ENCODE measurements around the gene CCNG2. TPM values are rescaled to one million over a fixed set of nuclear protein-coding genes. Genes with fewer than 3 reads are reported as not detected.
"Not testable (repeated sequence)": the region's sequence is repeated elsewhere in the genome, so short reads cannot be mapped to it uniquely, and the experiment has no call there.

The CCNG2 gene, protein sequence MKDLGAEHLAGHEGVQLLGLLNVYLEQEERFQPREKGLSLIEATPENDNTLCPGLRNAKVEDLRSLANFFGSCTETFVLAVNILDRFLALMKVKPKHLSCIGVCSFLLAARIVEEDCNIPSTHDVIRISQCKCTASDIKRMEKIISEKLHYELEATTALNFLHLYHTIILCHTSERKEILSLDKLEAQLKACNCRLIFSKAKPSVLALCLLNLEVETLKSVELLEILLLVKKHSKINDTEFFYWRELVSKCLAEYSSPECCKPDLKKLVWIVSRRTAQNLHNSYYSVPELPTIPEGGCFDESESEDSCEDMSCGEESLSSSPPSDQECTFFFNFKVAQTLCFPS
- total RNA-seq, result 43.1 and 153 TPM in 2 replicates

DNA sequence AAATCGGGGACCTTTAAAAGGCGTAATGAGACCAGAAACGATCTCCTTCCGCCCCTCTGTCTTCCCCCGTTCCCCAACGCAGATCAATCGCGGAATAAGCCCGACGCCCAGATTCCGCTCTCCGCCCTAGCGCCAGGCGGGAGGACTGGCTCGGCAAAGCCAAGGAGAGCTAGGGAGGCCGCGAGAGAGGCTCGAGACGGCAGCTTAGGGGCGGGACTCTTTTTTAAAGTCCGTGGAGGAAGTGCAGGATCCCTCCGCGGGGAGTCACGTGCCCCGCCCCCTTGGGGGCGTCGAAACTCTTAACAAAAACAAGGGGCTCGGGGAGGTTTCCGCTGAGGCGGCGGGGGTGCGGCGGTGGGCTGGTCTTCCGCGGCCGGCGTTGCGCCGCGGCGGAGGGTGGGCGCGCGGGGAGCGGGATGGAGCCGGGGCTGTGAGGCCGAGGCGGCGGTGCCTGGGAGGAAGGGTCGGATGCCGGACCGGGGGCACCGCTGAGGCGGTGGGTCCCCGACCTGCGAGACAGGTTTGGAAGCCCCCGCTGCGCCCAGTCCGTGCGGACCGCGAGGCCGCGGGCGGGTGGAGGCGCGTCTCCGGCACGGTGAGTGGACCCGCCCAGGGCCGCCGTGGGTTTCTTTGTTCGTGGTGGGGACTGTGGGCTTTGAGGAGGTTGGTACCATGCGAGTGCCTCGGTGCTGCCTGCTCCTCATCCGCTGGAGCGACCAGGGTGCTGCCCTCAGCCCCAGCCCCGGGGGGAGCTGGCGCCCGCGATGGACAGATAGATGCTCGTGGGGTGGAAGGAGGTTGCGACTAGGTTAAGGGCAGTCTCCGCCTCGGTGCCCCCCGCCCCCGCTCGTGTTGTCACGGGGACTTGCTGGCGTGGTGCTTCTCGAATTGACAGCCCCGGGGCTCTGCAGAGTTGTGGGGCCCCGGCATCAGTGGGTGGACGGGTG lies at the start of gene CCNG2:
Gene CCNG2, plus strand, starts transcription at position 296 of the 947 bp plus-strand sequence. CDS start 1,326 bp downstream, outside the sequence.
- peak; percentile 73 for DNase-seq (ENCODE audit: low read depth)

DNA sequence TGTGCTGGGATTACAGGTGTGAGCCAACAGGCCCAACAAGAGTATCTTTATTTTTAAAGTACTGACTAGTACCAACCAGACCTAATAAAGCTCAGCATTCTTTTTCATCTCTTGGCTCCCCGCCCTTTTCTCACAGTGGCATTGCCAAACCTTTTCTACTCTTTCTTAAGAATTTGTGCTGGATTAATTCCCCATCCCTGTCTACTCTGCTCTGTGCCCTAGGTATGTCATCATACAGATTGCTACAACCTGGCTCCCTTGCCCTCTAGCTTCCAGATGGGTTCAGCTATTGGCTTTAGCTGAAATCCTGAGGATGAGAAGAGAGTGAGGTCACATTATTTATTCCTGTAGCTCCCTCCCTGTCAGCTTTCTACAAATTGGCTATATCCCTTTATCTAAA lies 46.3 kb upstream of the CCNG2 start:
- peak; percentile 6 for DNase-seq (ENCODE audit: low read depth)

DNA sequence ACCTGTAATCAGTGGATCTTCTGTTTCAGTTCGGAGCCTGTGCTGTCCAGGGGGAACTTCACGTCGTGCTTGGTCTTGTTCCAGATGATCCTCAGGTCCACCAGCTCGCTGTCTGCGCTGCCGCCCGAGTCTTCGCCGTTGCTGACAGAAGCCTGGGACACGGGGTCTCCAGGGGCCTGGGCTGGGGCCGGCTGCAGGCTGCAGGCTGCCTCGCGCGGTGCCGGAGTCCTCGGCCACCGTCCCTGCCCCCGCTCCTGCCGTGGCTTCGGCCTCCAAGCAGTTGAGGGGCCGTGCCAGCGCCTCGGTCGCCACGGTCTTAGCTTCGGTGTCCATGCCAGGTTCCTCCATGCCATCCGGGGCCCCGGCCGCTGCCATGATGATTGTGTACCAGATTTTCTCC lies 43.9 kb upstream of the CCNG2 start:
- DNase-seq (ENCODE audit: low read depth), result no peak

DNA sequence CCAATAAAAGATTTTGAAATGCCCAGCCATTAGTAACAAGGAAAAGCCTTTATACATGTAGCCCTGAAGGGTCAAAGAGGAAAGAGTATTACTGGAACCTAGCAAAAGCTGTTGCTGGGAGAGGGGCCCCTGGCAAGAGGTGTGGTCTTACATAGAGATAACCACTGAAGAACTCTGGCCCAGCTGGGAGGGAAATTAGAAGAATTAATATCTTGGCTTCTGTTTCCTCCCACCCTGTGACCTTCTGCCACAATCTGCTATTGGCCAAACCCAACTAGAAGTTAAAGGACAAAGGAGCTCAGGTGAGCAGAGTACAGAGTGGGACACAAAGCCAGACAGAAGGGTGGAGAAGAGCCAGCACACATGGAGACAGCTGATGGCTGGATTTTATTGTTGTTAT lies 39.3 kb upstream of the CCNG2 start:
- no peak for DNase-seq (ENCODE audit: low read depth)

DNA sequence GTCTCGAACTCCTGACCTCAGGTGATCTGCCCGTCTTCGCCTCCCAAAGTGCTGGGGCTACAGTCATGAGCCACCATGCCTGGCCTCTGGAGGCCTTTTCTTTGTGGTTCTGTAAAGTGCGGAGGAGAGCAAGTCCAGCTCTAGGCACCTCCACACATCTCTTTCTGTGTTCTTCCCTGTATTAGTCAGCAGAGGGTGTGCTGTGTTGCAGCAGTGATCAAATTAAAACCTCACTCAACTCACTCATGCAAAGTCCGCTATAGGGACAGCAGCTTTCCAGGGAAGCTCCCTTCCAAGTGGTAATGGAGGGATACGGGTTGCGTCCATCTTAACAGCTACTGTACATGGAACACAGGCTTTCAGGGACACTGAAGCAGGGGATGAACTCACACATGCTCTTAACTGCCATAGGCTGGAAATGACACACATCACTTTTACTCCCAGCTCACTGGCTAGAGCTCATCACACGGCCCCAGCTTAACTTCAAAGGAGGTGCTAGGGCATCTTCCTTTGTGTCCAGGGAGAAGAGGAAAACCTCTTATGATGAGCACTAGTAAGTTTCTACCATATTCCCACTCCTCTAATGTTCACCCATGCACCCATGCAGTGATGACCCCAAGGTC lies 36.0 kb upstream of the CCNG2 start:
- peak; percentile 39 for DNase-seq (ENCODE audit: low read depth)

DNA sequence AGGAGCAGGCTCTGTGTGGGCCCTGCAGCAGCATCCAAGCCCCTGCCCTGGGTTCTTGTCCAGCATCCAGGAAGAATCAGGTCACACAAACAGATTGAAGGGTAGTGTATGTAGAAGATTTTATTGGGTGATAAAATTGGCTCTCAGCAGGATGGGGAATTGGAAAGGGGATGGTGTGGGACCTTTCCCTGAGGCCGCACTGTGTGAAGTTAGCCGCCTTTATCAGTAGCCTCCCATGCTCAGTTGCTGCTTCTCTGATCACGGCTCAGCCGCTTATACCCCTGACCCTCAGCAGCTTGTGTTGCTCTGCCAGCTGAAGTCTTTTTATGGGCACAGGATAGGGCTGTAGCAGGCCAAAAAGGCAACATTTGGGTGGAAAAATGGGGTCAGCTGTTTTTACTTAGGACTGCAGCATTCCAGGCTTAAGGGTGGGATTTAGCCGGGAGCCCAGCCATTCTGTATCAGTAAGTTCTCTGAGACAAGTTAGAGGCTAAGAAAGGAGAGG lies 35.2 kb upstream of the CCNG2 start:
- no peak for DNase-seq (ENCODE audit: low read depth)

DNA sequence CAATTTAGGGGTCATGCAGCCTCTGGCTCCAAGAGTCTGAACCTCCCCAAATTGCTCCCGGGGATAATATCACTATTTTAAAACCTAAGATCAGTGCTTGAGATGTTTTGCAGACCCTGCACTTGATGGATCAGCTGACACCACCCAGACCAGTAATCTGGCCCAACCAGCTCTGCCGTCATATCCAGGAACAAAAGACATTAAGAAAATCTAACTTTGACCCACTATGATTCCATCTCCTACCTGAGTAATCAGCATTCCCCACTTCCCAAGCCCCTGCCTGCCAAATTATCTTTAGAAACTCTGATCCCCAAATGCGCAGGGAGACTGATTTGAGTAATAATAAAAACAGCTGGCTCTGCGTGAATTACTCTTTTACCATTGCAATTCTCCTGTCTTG lies 34.4 kb upstream of the CCNG2 start:
- DNase-seq (ENCODE audit: low read depth), result no peak

DNA sequence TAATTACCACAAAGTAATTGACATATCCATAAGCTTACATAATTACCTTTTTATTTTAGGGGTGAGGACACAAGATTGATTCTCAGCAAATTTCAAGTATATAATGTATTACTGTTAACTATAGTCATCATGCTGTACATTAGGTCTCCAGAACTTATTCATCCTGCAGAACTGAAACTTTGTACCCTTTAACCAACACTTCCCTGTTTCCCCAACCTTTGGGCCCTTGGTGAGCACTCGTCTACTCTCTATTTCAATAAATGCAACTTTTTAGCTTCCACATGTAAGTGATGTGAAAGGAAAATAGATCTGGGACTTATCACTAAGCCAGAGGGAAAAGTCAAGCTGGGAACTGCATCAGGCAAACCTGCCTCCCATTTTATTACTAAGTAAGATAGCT lies 33.6 kb upstream of the CCNG2 start:
- no peak for DNase-seq (ENCODE audit: low read depth)

DNA sequence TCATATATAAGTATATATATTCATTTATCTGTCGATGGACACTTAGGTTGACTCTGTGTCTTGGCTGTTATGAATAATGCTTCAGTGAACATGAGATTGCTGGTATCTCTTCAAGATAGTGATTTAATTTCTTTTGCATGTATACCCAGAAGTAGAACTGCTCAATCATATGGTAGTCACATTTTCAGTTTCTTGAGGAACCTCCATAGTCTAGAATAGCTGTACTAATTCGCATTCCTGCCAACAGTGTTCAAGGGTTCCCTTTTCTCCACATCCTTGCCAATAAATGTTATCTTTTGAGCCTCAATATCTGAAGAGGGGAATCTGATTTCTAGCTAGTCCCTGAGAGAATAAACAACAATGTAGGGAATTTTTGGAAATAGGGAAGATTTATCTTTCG lies 32.4 kb upstream of the CCNG2 start:
- DNase-seq (ENCODE audit: low read depth), result no peak

DNA sequence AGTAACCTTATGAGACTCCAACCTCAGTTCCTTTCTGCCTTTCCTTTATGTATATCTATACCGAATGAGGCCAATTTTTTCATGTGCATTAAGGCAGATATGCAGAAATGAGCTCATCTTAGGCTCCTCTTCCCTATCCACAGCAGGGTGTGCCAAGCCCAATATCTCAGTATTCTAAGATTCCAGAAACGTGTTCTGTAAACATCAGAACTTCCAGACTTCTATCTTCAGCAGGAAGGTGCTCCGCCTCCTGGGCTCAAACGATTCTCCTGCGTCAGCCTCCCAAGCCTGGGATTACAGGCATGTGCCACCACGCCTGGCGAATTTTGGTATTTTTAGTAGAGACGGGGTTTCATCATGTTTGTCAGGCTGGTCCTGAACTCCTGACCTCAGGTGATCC lies 31.0 kb upstream of the CCNG2 start:
- no peak for DNase-seq (ENCODE audit: low read depth)

DNA sequence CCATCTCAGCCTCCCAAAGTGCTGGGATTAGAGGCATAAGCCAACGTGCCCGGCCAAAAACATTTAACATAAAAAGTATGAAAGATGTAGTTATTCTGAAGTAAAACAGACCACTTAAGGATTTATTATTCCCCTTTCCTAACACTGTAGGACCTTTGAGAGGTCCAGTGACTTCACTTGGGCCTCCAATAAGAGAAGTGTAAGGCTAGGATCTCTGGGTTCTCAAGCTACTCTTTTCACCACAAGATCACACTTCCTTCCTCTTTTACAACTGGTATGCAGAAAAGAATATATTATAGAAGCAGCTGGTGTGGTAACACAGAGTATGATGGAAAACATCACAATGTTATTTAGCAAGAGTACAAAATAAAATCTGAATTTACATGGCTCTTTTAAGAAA lies 30.2 kb upstream of the CCNG2 start:
- DNase-seq (ENCODE audit: low read depth), result no peak

DNA sequence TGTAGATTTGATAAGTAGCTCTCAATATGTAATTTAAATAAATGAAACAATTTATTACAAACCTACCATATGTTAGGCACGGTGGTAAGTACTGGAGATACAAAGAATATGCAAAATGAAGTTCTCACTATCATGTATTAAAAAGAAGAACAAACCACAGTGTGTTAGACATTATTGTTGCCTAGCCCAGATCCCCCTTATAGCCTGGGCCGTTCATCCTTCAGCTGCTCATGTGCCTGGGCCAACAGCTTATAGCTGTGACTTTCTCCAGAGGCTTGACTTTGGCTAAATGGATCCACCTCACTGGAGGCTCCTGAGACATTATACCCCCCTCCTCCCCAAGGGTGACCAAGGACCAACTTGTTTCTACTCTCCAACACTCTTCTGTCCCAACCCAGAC lies 29.8 kb upstream of the CCNG2 start:
- DNase-seq (ENCODE audit: low read depth), result no peak

DNA sequence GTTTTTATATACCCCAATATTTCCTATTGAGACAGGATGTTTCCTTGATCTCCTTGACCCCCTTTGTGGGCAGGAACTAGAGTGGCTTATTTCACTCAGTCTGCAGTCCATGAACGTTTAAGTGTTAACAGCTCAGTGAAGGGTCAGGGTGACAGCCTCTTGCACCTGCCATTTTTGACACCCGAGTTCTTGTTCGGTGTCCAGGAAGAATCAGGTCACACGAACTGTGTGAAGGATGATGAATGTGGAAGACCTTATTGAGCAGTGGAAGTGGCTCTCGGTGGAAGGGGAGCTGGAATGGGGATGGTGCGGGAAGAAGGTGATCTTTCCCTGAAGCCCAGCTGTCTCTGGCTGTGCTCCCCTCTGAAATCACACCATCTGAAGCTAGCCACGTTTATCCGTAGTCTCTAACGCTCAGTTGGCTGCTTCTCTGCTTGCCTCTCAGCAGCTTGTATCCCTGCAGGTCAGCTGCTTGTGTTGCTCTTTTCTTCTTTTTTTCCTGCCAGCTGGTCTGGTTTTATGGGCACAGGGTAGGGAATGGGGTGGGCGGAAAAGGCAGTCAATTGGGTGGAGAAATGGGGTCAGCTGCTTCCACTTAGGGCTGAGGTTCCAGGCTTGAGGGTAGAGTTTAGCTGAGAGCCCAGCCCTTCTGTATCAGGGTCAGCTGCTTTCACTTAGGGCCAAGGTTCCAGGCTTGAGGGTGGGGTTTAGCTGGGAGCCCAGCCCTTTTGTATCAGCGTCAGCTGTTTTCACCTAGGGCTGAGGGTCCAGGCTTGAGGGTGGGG lies 29.0 kb upstream of the CCNG2 start:
- no peak for DNase-seq (ENCODE audit: low read depth)

DNA sequence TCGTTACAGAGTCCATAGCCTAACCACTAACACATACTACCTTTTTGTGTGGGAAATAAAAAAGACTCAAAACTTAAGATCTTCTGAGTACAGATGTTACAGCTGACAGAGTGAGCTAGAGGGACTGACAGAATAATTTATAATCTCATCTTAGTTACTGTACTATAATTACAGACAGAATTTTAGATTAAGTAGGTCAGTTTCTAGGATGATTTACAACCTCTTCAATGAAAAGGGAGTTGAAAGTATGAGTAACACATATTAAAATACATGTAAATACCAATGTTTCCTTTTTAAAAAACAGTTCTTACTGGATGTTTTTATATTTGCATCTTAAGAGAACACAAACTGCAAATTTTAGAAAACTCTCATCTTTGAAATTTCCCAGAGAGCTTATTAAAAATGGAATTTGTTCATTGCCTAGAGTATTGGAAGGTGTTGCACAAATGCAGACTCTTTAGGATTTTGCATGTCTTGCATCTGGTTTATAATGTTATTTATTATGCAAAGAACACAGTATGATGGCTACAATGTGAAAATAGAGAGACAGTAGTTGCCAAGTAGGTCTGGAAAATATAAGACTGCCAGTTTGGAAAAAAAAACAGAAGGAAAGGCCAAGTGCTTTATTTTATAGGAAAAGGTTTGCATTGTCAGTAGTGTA lies 24.2 kb upstream of the CCNG2 start:
- no peak for DNase-seq (ENCODE audit: low read depth)

DNA sequence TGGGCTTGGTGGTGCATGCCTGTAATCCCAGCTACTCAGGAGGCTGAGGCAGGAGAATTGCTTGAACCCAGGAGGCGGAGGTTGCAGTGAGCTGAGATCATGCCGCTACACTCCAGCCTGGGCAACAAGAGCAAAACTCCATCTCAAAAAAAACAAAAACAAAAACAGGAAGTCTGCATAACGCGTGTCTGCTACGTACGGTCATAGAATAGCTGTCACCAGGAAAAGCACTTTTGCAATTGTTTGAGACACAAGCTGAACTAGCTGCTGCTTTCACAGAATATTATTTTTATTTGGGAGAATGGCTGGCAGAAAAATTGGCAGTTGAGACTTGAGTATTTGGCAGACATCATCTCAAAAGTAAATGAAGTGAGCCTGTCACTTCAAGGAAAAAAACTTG lies 19.6 kb upstream of the CCNG2 start:
- DNase-seq (ENCODE audit: low read depth), result not testable (repeated sequence)

DNA sequence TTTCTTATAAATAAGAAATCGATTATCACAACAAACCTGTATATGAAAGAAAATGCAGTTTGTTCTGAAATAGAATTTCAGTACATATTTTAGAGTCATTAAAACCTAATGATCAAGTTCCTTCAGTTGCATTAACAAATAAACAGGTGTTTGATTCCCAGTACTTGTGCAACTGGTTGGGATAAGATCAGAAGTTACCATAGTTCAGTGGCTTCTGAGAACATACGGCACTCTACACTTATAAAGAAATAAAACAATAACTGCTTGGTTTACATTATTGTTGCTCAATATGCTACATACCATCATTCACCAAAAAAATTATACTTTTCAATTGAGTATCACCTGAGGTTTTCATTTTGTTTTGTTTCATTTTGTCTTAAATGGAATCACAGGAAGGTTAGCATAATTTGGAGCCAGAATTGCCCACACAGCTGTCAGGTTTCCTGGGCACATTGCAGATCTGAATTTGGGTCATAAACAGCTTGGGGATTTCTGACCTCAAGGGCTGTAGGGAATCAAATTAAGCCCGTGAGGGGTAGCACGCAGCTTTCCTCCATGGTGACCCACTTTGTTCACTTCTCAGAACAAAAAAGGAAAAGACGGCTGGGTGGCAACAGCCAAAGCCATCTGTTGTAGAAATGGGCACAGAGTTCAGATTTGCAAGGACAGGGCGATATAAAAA lies 14.9 kb upstream of the CCNG2 start:
- no peak for DNase-seq (ENCODE audit: low read depth)

DNA sequence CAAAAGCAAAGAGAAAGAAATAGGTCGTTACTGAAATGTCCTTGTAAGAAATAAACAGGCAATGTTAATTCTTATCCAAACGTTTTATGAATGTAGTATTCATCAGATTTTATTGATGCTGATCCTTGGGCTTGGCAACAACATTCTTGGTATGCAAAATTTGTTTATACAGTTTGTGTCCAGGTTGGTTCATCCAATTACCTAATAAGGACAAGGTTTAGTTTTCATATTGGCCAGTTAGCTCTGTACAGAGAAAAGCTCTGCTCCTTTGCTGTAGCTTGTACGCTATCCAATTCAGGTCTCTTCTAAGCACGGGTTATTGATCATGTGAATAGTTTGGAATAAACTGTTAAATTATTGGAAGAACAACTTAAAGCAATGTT lies 14.4 kb upstream of the CCNG2 start:
- no peak for DNase-seq (ENCODE audit: low read depth)

DNA sequence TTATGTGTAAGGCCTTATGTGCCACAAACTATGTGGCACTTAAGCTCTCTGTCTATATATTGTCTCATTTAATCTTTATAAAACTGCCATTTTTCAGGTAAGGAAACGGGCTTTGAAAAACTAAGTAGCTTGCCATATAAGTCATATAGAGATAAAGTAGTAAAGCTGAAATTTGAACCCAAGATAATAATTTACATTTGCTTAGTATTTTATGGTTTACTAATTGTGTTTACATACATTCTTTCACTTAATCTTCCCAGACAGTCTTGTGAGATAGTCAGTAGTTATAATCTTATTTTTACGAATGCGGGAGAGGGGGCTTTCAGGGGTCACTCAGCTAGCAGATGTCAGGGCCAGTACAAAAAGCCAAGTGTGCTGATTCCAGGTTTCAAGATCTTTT lies 13.9 kb upstream of the CCNG2 start:
- no peak for DNase-seq (ENCODE audit: low read depth)

DNA sequence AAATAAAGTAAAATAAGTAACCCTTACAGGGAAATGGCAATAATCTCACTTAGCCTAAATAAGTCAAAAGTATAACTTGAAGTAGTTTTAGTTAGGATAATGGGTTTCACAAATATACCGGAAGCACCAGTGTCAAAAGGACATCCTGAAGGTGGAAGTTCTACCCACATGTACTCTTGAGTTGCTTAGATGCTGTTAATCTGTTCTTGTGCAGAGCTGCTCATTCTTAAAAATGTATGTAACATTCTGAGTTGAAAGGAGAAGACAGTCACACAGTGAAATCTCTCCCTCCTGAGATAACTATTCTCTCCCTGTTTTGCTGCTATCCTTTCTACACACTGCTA lies 11.2 kb upstream of the CCNG2 start:
- no peak for DNase-seq (ENCODE audit: low read depth)
